Measurements from ENCODE around the gene STK10. TPM values are rescaled to one million over a fixed set of nuclear protein-coding genes. Genes with fewer than 3 reads are reported as not detected.

STK10 gene
- total RNA-seq, 1 donor, result 27.1 TPM

DNA sequence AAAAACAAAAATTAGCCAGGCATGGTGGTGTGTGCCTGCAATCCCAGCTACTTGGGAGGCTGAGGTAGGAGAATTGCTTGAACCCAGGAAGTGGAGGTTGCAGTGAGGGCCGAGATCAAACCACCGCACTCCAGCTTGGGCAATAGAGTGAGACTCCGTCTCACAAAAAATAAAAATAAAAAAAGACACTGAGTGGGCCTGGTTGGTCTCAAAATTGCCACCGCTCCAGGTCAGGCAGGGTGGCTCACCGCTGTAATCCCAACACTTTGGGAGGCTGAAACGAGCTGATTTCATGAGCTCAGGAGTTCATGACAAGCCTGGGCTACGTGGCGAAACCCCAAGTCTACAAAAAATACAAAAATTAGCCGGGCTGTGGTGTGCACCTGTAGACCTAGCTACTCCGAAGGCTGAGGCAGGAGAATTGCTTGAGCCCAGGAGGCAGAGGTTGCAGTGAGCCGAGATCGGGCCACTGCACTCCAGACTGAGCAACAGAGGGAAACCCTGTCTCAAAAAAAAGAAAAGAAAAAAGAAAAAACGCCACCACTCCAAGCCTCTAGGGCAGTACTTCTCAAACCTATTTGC, 1.8 kb downstream of the STK10 start:
- H3K36me3 ChIP-seq (ENCODE audit: insufficient read depth, low read length), result peaks cover 15% of the 10 kb centered on the region
- DNase-seq (ENCODE audit: insufficient read length, low spot score, missing footprints), result no peak
- no peak overlapping the region for H3K27ac ChIP-seq (ENCODE audit: low read depth, low read length)
- H2AFZ ChIP-seq (ENCODE audit: low read length), result no peak overlapping the region
- no peaks in the 10 kb centered on the region for H3K27me3 ChIP-seq (ENCODE audit: insufficient read depth, low read length)
- peak overlapping the region; percentile 86 for H3K4me2 ChIP-seq (ENCODE audit: insufficient read depth, low read length)
- H3K4me3 ChIP-seq (ENCODE audit: insufficient read depth, low read length), result peak overlapping the region; percentile 98
- peaks cover 9% of the 10 kb centered on the region for H4K20me1 ChIP-seq (ENCODE audit: insufficient read depth, low read length)
- TF ChIP-seq, protein P1, sequence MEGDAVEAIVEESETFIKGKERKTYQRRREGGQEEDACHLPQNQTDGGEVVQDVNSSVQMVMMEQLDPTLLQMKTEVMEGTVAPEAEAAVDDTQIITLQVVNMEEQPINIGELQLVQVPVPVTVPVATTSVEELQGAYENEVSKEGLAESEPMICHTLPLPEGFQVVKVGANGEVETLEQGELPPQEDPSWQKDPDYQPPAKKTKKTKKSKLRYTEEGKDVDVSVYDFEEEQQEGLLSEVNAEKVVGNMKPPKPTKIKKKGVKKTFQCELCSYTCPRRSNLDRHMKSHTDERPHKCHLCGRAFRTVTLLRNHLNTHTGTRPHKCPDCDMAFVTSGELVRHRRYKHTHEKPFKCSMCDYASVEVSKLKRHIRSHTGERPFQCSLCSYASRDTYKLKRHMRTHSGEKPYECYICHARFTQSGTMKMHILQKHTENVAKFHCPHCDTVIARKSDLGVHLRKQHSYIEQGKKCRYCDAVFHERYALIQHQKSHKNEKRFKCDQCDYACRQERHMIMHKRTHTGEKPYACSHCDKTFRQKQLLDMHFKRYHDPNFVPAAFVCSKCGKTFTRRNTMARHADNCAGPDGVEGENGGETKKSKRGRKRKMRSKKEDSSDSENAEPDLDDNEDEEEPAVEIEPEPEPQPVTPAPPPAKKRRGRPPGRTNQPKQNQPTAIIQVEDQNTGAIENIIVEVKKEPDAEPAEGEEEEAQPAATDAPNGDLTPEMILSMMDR (IDR thresholded peaks at IDR 0.05; ENCODE audit: extremely low read depth, low read depth, low read length), result no peak
- H3K4me1 ChIP-seq (ENCODE audit: insufficient read depth, low read length), result peaks cover 12% of the 10 kb centered on the region
- no peaks in the 10 kb centered on the region for H3K9me3 ChIP-seq (ENCODE audit: low read depth, low read length)
- H3K79me2 ChIP-seq (ENCODE audit: insufficient read depth, low read length), result peaks cover 61% of the 10 kb centered on the region

DNA sequence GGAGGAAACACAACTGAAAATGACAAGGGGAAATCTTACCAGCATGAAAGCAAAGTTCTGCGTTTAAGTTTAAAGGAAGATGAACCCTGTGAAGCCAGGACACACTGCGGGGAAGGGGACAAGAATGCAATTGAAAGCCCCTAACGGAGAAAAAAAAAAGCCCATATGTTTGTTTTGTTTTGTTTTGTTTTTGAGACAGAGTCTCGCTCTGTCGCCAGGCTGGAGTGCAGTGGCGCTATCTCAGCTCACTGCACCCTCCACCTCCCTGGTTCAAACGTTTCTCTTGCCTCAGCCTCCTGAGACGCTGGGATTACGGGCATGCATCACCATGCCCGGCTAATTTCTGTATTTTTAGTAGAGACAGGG, 2.9 kb downstream of the STK10 start:
- Histone ChIP-seq H3K9me3 (ENCODE audit: low read depth, low read length) (no peaks in the 10 kb centered on the region), H3K27ac (ENCODE audit: low read depth, low read length) (no peak overlapping the region), H2AFZ (ENCODE audit: low read length) (no peak overlapping the region), H3K4me2 (ENCODE audit: insufficient read depth, low read length) (no peak overlapping the region), H4K20me1 (ENCODE audit: insufficient read depth, low read length) (peaks cover 9% of the 10 kb centered on the region), H3K79me2 (ENCODE audit: insufficient read depth, low read length) (peaks cover 68% of the 10 kb centered on the region), H3K4me1 (ENCODE audit: insufficient read depth, low read length) (peaks cover 12% of the 10 kb centered on the region), H3K27me3 (ENCODE audit: insufficient read depth, low read length) (no peaks in the 10 kb centered on the region), H3K36me3 (ENCODE audit: insufficient read depth, low read length) (peaks cover 15% of the 10 kb centered on the region), H3K4me3 (ENCODE audit: insufficient read depth, low read length) (no peak overlapping the region)
- DNase-seq (ENCODE audit: insufficient read length, low spot score, missing footprints), result no peak
- TF ChIP-seq, protein P1 (IDR thresholded peaks at IDR 0.05; ENCODE audit: extremely low read depth, low read depth, low read length), result no peak

DNA sequence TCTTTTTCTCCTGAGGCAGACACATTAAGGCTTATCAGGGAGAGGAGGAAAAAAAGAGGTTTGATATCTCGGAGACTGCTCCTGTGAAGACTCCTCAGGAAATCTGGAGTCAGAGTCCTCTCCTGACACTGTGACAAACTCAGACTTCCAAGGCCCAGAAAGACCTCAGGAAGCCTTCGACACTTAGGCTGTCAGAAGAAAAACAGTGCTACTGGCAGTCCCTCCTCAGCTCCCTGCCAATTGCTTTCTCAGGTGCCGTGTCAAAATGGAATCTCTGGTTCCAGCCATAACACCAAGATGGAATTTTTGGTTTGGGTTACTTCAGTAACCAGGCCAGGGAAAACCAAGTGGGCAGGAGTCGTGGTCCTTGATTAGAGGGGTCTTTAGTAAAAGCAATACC, 4.1 kb downstream of the STK10 start:
- peaks cover 15% of the 10 kb centered on the region for H3K36me3 ChIP-seq (ENCODE audit: insufficient read depth, low read length)
- H3K79me2 ChIP-seq (ENCODE audit: insufficient read depth, low read length), result peaks cover 80% of the 10 kb centered on the region
- H3K4me2 ChIP-seq (ENCODE audit: insufficient read depth, low read length), result no peak overlapping the region

DNA sequence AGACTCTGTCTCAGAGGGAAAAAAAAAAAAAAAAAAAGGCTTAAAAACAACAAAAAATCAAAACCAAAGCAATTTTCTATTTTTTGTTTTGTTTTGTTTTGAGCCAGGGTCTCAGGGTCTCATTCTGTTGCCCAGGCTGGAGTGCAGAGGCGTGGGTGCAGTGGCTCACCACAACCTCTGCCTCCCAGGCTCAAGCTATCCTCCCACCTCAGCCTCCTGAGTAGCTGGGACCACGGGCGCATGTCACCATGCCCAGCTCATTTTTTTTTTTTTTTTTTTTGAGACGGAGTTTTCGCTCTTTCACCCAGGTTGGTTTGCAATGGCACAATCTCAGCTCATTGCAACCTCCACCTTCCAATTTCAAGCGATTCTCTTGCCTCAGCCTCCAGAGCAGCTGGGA, 5.7 kb downstream of the STK10 start:
- Histone ChIP-seq H3K79me2 (ENCODE audit: insufficient read depth, low read length) (peaks cover 92% of the 10 kb centered on the region), H3K9me3 (ENCODE audit: low read depth, low read length) (no peaks in the 10 kb centered on the region), H3K4me1 (ENCODE audit: insufficient read depth, low read length) (peaks cover 25% of the 10 kb centered on the region), H4K20me1 (ENCODE audit: insufficient read depth, low read length) (peaks cover 22% of the 10 kb centered on the region), H3K36me3 (ENCODE audit: insufficient read depth, low read length) (peaks cover 15% of the 10 kb centered on the region), H3K4me3 (ENCODE audit: insufficient read depth, low read length) (no peak overlapping the region), H3K4me2 (ENCODE audit: insufficient read depth, low read length) (no peak overlapping the region), H3K27me3 (ENCODE audit: insufficient read depth, low read length) (no peaks in the 10 kb centered on the region), H3K27ac (ENCODE audit: low read depth, low read length) (no peak overlapping the region), H2AFZ (ENCODE audit: low read length) (no peak overlapping the region)
- TF ChIP-seq, protein P1 (IDR thresholded peaks at IDR 0.05; ENCODE audit: extremely low read depth, low read depth, low read length), result no peak
- no peak for DNase-seq (ENCODE audit: insufficient read length, low spot score, missing footprints)

More for the DNA sequence above, 4.1 kb downstream of the STK10 start:
- Histone ChIP-seq H3K27ac (ENCODE audit: low read depth, low read length) (no peak overlapping the region), H3K9me3 (ENCODE audit: low read depth, low read length) (no peaks in the 10 kb centered on the region), H3K27me3 (ENCODE audit: insufficient read depth, low read length) (no peaks in the 10 kb centered on the region), H2AFZ (ENCODE audit: low read length) (no peak overlapping the region), H4K20me1 (ENCODE audit: insufficient read depth, low read length) (peaks cover 17% of the 10 kb centered on the region), H3K4me3 (ENCODE audit: insufficient read depth, low read length) (no peak overlapping the region), H3K4me1 (ENCODE audit: insufficient read depth, low read length) (peaks cover 24% of the 10 kb centered on the region)
- TF ChIP-seq, protein P1 (IDR thresholded peaks at IDR 0.05; ENCODE audit: extremely low read depth, low read depth, low read length), result no peak
- DNase-seq (ENCODE audit: insufficient read length, low spot score, missing footprints), result no peak
